PFSK-1 (cell line): Measurements from ENCODE around the gene HIRA.

Source experiments
- FOXP2 ChIP-seq: optimal IDR thresholded peaks from 2 replicates; pipeline ENCODE3; 2011; ENCODE audit warnings: borderline replicate concordance, control low read depth, inconsistent platforms; ENCODE audit not compliant: insufficient read depth; ENCODE audit errors: extremely low read length, extremely low read depth
- POLR2AphosphoS5 ChIP-seq: IDR thresholded peaks from 2 replicates; pipeline ENCODE4 v1.6.1; 2012; ENCODE audit warnings: low read depth, mild to moderate bottlenecking, control low read depth, low read length, moderate library complexity
- SIN3A ChIP-seq: IDR thresholded peaks from 2 replicates; pipeline ENCODE4 v1.6.1; 2012; ENCODE audit warnings: mild to moderate bottlenecking, low read length, moderate library complexity, borderline replicate concordance; ENCODE audit not compliant: insufficient read depth
- TAF1 ChIP-seq: IDR thresholded peaks from 2 replicates; pipeline ENCODE4 v1.6.1; 2012; ENCODE audit warnings: low read length, control low read depth, borderline replicate concordance; ENCODE audit not compliant: insufficient read depth
- TF ChIP-seq, protein P1 (sequence below), 2 experiments: IDR thresholded peaks; 2 replicates each; pipeline versions ENCODE4 v1.6.1 to v1.8.0; 2011 to 2012; ENCODE audit warnings: low read depth in 2 of 2, low read length in 2 of 2, control low read depth in 1 of 2, inconsistent platforms in 1 of 2, mild to moderate bottlenecking in 1 of 2, moderate library complexity in 1 of 2; ENCODE audit not compliant: insufficient read depth in 1 of 2

DNA sequence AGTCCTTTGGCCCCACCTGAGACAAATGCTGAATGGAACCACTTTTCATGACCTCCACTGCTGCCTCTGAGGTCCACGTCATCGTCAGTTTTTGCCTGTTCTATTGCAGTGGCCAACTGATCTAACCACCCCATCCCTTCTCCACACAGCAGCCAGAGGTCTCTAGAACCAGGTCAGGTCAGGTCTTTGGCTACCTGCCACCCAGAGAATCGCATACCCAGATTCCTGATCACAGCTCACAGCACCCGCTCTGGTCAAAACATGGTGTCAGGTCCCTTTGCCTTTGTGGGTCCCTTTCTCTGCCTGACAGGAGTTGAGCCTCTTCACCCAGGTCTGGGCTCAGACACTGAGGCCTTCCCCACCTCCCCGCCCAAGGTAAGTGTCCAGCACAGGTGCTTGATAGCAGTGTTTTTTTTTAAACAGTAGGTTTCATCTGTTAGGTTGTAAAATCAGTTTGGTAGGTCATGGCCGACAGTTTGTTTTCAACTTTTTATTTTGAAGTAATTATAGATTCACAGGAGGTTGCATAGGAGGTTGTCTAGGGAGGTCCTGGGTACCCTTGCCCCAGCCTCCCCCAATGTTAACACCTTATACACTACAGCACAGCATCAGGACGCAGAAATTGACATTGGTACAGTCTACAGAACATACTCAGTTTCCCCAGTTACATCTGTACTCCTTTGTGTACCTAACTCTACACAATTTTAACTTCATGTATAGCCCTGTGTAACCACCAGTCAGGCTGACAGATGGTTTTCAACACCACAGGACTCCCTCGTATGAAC lies 9.1 kb upstream of the HIRA start:
- TF ChIP-seq, protein P1, sequence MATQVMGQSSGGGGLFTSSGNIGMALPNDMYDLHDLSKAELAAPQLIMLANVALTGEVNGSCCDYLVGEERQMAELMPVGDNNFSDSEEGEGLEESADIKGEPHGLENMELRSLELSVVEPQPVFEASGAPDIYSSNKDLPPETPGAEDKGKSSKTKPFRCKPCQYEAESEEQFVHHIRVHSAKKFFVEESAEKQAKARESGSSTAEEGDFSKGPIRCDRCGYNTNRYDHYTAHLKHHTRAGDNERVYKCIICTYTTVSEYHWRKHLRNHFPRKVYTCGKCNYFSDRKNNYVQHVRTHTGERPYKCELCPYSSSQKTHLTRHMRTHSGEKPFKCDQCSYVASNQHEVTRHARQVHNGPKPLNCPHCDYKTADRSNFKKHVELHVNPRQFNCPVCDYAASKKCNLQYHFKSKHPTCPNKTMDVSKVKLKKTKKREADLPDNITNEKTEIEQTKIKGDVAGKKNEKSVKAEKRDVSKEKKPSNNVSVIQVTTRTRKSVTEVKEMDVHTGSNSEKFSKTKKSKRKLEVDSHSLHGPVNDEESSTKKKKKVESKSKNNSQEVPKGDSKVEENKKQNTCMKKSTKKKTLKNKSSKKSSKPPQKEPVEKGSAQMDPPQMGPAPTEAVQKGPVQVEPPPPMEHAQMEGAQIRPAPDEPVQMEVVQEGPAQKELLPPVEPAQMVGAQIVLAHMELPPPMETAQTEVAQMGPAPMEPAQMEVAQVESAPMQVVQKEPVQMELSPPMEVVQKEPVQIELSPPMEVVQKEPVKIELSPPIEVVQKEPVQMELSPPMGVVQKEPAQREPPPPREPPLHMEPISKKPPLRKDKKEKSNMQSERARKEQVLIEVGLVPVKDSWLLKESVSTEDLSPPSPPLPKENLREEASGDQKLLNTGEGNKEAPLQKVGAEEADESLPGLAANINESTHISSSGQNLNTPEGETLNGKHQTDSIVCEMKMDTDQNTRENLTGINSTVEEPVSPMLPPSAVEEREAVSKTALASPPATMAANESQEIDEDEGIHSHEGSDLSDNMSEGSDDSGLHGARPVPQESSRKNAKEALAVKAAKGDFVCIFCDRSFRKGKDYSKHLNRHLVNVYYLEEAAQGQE (IDR thresholded peaks at IDR 0.05; ENCODE audit: insufficient read depth in 1 of 2, low read depth in 2 of 2, low read length in 2 of 2): no peak
- no peak for TF ChIP-seq TAF1
- no peak for TF ChIP-seq POLR2AphosphoS5
- no peak for TF ChIP-seq SIN3A
- TF ChIP-seq FOXP2: no peak
